HepG2 (cell line): ENCODE measurements around the gene NOL8. TPM values are rescaled to one million over a fixed set of nuclear protein-coding genes. Genes with fewer than 3 reads are reported as not detected.

ENCODE experiments used
- ATF3 ChIP-seq: sonication (generic); formaldehyde crosslinking; IDR thresholded peaks from 2 replicates; pipeline ENCODE4 v1.4.0; 2020; ENCODE audit warnings: missing genetic modification reagents
- ZBTB37 ChIP-seq: sonication (generic); formaldehyde crosslinking; IDR thresholded peaks from 2 replicates; pipeline ENCODE4 v1.4.0; 2020; ENCODE audit warnings: mild to moderate bottlenecking, missing genetic modification reagents
- ZBTB40 ChIP-seq, 2 experiments: fragments of 450-650 bp in 1 of 2; sonication (generic) in 1 of 2; formaldehyde crosslinking in 1 of 2; IDR thresholded peaks; 2 replicates each; pipeline versions ENCODE4 v1.6.1 to v1.8.0; 2016 to 2022; ENCODE audit warnings: antibody characterized with exemption in 1 of 2, mild to moderate bottlenecking in 1 of 2, missing genetic modification reagents in 1 of 2
- ZNF773 ChIP-seq: sonication (generic); formaldehyde crosslinking; IDR thresholded peaks from 2 replicates; pipeline ENCODE4 v1.4.0; 2020; ENCODE audit warnings: missing genetic modification reagents, borderline replicate concordance
- polyA plus RNA-seq, 8 experiments: library from polyadenylated mRNA; depleted of rRNA in 3 of 8; stranded (reverse) in 7 of 8; unstranded in 1 of 8; fragments of >200 nt; fragmentation: Illumina TruSeq in 4 of 8; extraction: Trizol in 4 of 8; gene quantifications; 2 replicates each; pipeline versions ENCODE4 v1.2.1 to v1.2.3, GENCODE V29; 2011 to 2016; ENCODE audit warnings: low read depth in 4 of 8, missing spikeins in 1 of 8, mixed read lengths in 1 of 8; ENCODE audit not compliant: insufficient read depth in 1 of 8
- total RNA-seq, 5 experiments: library from RNA; depleted of rRNA; stranded (reverse); fragments of >200 nt; fragmentation: Illumina TruSeq; extraction: Trizol; gene quantifications; 2 replicates each; pipeline ENCODE4 v1.2.3, GENCODE V29; 2016; ENCODE audit warnings: low read depth in 1 of 5

The NOL8 gene
- total and polyA plus RNA-seq, 2 of the 13 experiments (the other 11 are each of a cell fraction or from before 2014, with no cell fraction given), result 12.8 to 36.3 TPM

- TF ChIP-seq ZBTB40 (IDR thresholded peaks at IDR 0.05) (no peak), ZBTB40 (CRISPR knock-in tag; IDR thresholded peaks at IDR 0.05) (no peak), ATF3 (CRISPR knock-in tag) (no peak), ZBTB37 (CRISPR knock-in tag) (no peak), ZNF773 (CRISPR knock-in tag) (no peak)
- TF ChIP-seq, all 625 proteins: peak for 0
These were observed 43.9 kb upstream of the NOL8 start (continued) for GRCh38 chr9:92369075-92369474.
